ENCODE measurements around the gene SLC13A3.

SLC13A3 gene

DNA sequence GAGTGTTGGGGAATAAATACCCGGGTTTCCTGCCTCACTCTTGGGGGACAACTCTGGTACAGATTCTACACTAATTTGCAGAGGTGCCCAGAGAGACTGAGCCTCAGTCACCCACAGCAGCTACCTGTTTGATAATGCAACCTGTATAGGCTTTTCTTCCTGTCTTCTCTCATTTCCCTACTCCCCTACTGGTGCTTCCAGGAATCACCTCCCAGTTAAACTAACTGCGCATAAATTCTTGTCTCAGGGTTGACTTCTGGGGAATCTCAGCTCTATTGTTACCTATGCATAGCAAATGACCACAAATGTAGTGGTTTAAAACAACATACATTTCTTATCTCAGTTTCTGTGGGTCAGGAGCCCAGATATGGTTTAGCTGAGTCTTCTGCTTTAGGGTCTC lies 112.1 kb downstream of the SLC13A3 start:
- Mint-ChIP-seq H3K27ac (no peak overlapping the region), H3K4me3 (no peak overlapping the region), H3K27me3 (ENCODE audit: low read depth, poor library complexity) (peaks cover 14% of the 10 kb centered on the region)

DNA sequence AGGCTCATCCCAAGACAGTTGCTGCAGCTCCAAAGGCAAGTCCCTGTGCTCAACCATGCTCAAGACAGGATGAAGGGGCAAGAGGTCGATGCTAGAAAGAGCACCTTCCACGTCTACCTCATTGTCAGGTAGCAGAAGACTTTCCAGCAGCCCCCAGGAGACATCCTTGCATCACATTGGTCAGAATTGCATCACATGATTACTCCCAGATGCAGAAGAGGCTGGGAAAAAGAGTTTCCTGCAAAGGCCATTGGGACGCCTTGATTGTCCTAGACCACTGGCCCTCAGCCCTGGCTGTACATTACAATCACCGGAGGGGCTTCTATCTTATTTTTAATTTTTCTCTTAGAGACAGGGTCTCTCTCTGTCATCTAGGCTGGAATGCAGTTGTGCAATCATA lies 120.6 kb downstream of the SLC13A3 start:
- Mint-ChIP-seq H3K4me1 (no peaks in the 10 kb centered on the region), H3K27ac (no peak overlapping the region), H3K36me3 (ENCODE audit: low read depth) (no peaks in the 10 kb centered on the region), H3K4me3 (no peak overlapping the region), H3K27me3 (ENCODE audit: low read depth, poor library complexity) (peaks cover 39% of the 10 kb centered on the region), H3K9me3 (no peaks in the 10 kb centered on the region)
- no peak for DNase-seq
- TF ChIP-seq, protein P1, sequence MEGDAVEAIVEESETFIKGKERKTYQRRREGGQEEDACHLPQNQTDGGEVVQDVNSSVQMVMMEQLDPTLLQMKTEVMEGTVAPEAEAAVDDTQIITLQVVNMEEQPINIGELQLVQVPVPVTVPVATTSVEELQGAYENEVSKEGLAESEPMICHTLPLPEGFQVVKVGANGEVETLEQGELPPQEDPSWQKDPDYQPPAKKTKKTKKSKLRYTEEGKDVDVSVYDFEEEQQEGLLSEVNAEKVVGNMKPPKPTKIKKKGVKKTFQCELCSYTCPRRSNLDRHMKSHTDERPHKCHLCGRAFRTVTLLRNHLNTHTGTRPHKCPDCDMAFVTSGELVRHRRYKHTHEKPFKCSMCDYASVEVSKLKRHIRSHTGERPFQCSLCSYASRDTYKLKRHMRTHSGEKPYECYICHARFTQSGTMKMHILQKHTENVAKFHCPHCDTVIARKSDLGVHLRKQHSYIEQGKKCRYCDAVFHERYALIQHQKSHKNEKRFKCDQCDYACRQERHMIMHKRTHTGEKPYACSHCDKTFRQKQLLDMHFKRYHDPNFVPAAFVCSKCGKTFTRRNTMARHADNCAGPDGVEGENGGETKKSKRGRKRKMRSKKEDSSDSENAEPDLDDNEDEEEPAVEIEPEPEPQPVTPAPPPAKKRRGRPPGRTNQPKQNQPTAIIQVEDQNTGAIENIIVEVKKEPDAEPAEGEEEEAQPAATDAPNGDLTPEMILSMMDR (IDR thresholded peaks at IDR 0.05): no peak

More for the DNA sequence above, 112.1 kb downstream of the SLC13A3 start:
- Mint-ChIP-seq H3K36me3 (ENCODE audit: low read depth) (no peaks in the 10 kb centered on the region), H3K9me3 (no peaks in the 10 kb centered on the region), H3K4me1 (no peaks in the 10 kb centered on the region)
- no peak for DNase-seq
- TF ChIP-seq, protein P1 (IDR thresholded peaks at IDR 0.05): no peak

DNA sequence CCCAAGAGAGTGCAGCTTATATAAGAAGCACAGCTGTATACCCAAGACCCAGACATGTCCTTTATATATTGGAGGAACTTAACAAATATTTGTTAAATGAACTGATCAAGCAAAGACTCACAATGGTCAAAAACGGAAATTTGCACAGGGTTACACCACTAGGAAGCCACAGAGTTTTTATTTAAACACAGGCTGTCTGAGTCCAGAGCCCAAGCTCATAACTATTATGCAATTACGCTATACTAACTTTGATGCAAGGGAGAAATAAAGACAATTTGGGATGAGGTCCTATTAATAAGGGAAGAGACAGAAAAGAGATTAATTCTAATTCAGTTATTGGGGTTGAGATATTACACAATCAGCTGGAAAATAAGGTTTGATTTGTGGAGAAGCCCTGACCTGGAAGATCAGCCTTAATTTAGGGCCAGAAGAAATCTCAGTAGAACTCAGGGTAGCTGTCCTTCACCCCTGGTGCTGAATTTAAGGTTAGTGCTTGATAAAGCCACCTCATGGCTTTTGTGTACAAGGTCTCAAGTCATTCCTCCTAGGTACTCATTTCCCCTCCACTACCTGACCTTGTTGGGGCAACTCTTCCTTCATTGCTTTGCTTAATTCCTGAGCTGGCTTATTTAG lies 127.4 kb downstream of the SLC13A3 start:
- DNase-seq: peak; percentile 46
- TF ChIP-seq, protein P1 (IDR thresholded peaks at IDR 0.05): no peak
- Mint-ChIP-seq H3K9me3 (no peaks in the 10 kb centered on the region), H3K27ac (no peak overlapping the region), H3K4me3 (no peak overlapping the region), H3K27me3 (ENCODE audit: low read depth, poor library complexity) (peaks cover 50% of the 10 kb centered on the region), H3K4me1 (no peaks in the 10 kb centered on the region), H3K36me3 (ENCODE audit: low read depth) (no peaks in the 10 kb centered on the region)

DNA sequence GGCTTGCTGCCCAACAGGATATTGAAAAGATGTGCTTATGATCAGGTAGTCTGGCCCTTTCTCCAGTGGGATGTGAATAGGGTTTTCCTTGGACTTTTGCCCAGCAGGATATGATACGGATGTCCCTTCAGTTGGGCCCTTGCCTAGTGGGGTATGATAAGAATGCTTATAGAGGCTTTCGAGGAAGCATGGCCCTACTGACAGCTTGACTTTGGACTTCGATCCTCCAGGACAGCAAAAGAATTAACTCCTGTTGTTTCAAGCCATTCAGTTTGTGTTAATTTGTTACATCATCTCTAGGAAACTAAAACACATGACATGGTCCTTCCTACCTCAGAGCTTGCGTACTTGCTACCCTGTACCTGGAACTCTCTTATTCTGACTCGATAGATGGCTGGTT lies 128.2 kb downstream of the SLC13A3 start:
- H3K4me3 Mint-ChIP-seq: no peak overlapping the region
- H3K36me3 Mint-ChIP-seq (ENCODE audit: low read depth): no peaks in the 10 kb centered on the region
- H3K9me3 Mint-ChIP-seq: no peaks in the 10 kb centered on the region
- H3K4me1 Mint-ChIP-seq: no peaks in the 10 kb centered on the region
- peaks cover 48% of the 10 kb centered on the region for H3K27me3 Mint-ChIP-seq (ENCODE audit: low read depth, poor library complexity)
- H3K27ac Mint-ChIP-seq: no peak overlapping the region
- TF ChIP-seq, protein P1 (IDR thresholded peaks at IDR 0.05): no peak
- DNase-seq: no peak

DNA sequence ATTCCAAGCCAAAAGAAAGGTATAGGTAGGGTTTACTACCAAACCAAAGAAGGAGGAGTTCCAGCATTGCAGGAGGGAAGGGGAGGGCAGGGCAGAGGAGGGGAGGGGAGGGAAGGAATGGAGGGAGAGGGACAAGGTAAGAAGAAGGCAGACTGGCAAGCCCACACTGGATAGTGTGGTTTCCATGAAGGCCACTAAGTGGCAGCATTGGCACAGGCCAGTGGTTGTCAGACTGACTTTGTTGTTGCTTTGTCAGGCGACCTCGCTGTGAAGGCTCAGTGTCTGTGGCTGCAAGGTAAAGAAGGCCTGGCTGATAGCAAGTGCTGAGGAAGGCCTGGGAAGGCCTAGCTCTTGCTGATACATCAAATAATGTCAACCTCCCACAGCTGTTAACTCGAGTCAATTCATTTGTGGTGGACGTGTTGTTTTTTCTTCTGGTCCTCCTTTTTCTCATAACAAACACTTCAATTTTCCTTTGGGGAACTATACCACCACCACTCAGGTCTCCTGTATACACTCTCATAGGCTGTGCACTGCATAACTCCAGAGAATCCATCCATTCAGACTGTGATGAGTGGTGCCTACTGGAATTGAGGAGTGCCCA lies 130.2 kb downstream of the SLC13A3 start:
- TF ChIP-seq, protein P1 (IDR thresholded peaks at IDR 0.05): peak; percentile 61
- no peak overlapping the region for H3K27ac Mint-ChIP-seq
- peak; percentile 42 for DNase-seq
- peaks cover 7% of the 10 kb centered on the region for H3K9me3 Mint-ChIP-seq
- H3K4me1 Mint-ChIP-seq: no peaks in the 10 kb centered on the region
- no peaks in the 10 kb centered on the region for H3K36me3 Mint-ChIP-seq (ENCODE audit: low read depth)
- H3K4me3 Mint-ChIP-seq: no peak overlapping the region
- peaks cover 50% of the 10 kb centered on the region for H3K27me3 Mint-ChIP-seq (ENCODE audit: low read depth, poor library complexity)

DNA sequence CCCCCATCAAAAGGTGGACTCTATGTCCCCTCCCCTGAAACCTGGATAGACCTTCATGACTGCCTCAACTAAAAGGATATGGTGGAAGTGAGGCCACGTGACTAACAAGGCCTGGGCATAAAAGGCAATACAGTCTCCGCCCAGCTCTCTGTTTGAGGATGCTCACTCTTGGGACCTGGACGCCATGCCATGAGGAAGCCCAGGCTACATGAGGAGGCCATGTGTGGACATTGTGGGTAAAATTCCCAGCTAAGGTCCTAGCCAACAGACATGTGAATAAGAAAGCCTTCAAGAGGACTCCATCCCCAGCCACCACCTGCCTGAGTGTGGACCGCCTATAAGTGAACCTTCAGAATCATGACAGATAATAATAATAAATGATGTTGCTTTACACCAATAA lies 130.7 kb downstream of the SLC13A3 start:
- H3K36me3 Mint-ChIP-seq (ENCODE audit: low read depth): no peaks in the 10 kb centered on the region
- no peaks in the 10 kb centered on the region for H3K4me1 Mint-ChIP-seq
- peaks cover 7% of the 10 kb centered on the region for H3K9me3 Mint-ChIP-seq
- DNase-seq: no peak
- no peak overlapping the region for H3K4me3 Mint-ChIP-seq
- H3K27me3 Mint-ChIP-seq (ENCODE audit: low read depth, poor library complexity): peaks cover 54% of the 10 kb centered on the region
- no peak overlapping the region for H3K27ac Mint-ChIP-seq
- TF ChIP-seq, protein P1 (IDR thresholded peaks at IDR 0.05): no peak
